H7 (cell line): ENCODE data around the gene PYGB. TPM values are rescaled to one million over a fixed set of nuclear protein-coding genes. Genes with fewer than 3 reads are reported as not detected.

Experiments
- DNase-seq: peaks from one replicate; pipeline ENCODE4 v3.0.0; 2012
- H3K27me3 ChIP-seq: 2 replicates; pipeline ENCODE4 v1.6.0; 2011; ENCODE audit warnings: mild to moderate bottlenecking, low read length; ENCODE audit not compliant: control insufficient read depth, insufficient read depth
- H3K36me3 ChIP-seq: replicated peaks from 2 replicates; pipeline ENCODE4 v1.5.1; 2011; ENCODE audit warnings: low read length; ENCODE audit not compliant: control insufficient read depth, insufficient read depth
- H3K4me3 ChIP-seq: 2 replicates; pipeline ENCODE4 v1.5.1; 2011; ENCODE audit warnings: low read depth, mild to moderate bottlenecking, control low read depth, low read length, moderate library complexity; ENCODE audit not compliant: insufficient read depth
- total RNA-seq: library from RNA; depleted of rRNA; stranded (reverse); fragments of >200 nt; shearing (Covaris generic); gene quantifications from 2 replicates; pipeline ENCODE4 v1.2.3, GENCODE V29; 2014

Gene PYGB
- total RNA-seq, 1 experiment from 2014 or later = 57.1 TPM

DNA sequence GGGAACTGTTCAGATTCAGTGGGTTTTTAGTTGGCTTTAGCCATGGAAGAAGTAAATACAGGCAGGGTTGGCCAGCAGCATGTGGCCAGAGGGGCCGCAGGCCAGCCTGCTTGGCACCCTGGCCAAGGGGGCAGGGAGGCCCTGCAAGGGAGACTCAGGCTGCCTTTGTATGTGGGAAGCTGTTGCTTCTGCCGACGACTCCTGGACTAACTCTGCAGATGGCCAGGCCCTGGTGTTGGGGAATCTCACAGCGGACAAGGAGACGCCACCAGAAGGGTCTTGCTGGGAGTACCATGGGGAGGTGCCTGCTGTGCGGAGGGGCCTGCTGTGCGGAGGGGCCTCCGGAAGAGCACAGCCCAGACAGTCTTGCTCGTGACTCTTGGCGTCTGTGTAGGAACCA lies 25.2 kb downstream of the PYGB start:
- Histone ChIP-seq H3K4me3 (no peak overlapping the region), H3K36me3 (peaks cover 20% of the 10 kb centered on the region), H3K27me3 (no peaks in the 10 kb centered on the region)
- DNase-seq = peak; percentile 32

- peak; percentile 23 for DNase-seq
- H3K27me3 ChIP-seq = no peaks in the 10 kb centered on the region
- no peak overlapping the region for H3K4me3 ChIP-seq
- peaks cover 20% of the 10 kb centered on the region for H3K36me3 ChIP-seq
These were observed 25.9 kb downstream of the PYGB start for GRCh38 chr20:25273541-25274358.

- H3K36me3 ChIP-seq = peaks cover 18% of the 10 kb centered on the region
- H3K27me3 ChIP-seq = no peaks in the 10 kb centered on the region
- peak; percentile 36 for DNase-seq
- H3K4me3 ChIP-seq = no peak overlapping the region
These were observed 26.6 kb downstream of the PYGB start for GRCh38 chr20:25274481-25274880.

DNA sequence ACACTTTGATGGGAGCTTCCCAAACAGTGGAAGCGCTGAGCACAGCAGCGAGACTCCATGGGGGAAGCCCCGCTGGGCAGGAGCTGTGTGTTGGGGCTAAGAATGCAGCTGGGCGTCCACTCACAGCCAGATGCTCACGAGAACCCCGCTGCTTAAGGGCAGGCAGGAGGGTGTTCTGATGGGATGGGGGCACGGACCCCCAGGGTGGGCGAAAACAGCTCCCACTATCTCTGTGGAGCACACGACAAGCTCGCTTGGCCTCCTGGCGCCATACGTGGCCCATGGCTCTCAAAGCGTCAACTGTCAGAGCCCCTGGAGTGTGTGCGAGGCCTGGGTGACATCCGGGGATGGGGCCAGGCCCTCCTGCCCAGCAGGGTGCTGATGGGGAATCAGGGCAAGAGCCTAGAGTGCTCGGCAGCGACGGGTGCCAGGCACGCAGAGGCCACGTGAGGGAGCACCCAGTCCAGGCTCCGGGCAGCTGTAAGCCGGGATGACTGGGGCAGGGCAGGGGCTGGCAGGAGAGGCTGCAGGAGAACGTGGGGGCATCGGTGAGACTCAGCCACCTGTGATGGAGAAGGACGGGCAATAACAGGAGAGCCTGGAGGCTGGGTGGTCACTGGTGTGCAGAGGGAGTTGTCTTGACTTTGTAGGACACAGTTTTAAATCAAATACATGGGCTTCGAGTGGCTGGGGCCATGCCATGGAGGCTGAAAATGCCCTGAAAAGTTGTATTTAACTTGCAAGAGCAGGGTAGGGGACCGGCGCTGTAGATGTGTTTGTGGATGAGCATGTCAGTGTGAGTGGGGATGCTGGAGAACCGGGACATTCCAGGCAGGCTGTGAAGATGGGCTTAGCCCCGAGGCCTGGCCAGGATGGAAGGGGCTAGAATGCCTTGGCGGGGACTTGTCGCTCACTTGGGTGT lies 27.3 kb downstream of the PYGB start:
- H3K36me3 ChIP-seq = peaks cover 19% of the 10 kb centered on the region
- H3K27me3 ChIP-seq = no peaks in the 10 kb centered on the region
- H3K4me3 ChIP-seq = no peak overlapping the region
- DNase-seq = peak; percentile 61

- H3K27me3 ChIP-seq = no peaks in the 10 kb centered on the region
- peak; percentile 45 for DNase-seq
- H3K36me3 ChIP-seq = peaks cover 19% of the 10 kb centered on the region
- no peak overlapping the region for H3K4me3 ChIP-seq
These were observed 28.1 kb downstream of the PYGB start for GRCh38 chr20:25275813-25276532.

GRCh38 chr20:25276533-25277050 lies 28.7 kb downstream of the PYGB start:
- H3K4me3 ChIP-seq = no peak overlapping the region
- H3K27me3 ChIP-seq = no peaks in the 10 kb centered on the region
- DNase-seq = peak; percentile 51
- peaks cover 14% of the 10 kb centered on the region for H3K36me3 ChIP-seq

GRCh38 chr20:25277051-25277801 lies 29.3 kb downstream of the PYGB start:
- DNase-seq = peak; percentile 43

GRCh38 chr20:25277941-25278521 lies 30.1 kb downstream of the PYGB start:
- DNase-seq = peak; percentile 33
- H3K36me3 ChIP-seq = peaks cover 11% of the 10 kb centered on the region
- no peak overlapping the region for H3K4me3 ChIP-seq
- H3K27me3 ChIP-seq = no peaks in the 10 kb centered on the region

More at GRCh38 chr20:25277051-25277801, 29.3 kb downstream of the PYGB start:
- no peak overlapping the region for H3K4me3 ChIP-seq
- no peaks in the 10 kb centered on the region for H3K27me3 ChIP-seq
- H3K36me3 ChIP-seq = peaks cover 12% of the 10 kb centered on the region

GRCh38 chr20:25278636-25279361 lies 30.9 kb downstream of the PYGB start:
- peak; percentile 40 for DNase-seq
- H3K4me3 ChIP-seq = no peak overlapping the region
- H3K36me3 ChIP-seq = peaks cover 10% of the 10 kb centered on the region
- H3K27me3 ChIP-seq = no peaks in the 10 kb centered on the region

DNA sequence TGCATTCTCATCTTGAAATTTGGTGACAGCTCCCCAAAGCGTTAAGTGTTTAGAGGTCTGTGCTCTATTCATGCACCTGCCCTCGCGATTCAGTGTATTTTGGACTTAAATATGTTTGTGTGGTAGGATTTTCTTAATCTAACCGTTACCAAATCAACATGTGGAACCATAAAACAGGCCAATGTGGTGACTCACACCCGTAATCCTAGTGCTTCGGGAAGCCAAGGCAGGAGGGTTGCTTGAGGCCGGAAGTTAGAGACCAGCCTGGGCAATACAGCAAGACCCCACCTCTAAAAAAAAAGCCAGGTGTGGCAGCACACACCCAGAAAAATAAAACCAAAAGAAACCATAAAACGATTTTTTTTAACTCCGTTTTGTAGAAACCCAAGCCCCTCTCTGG lies 31.5 kb downstream of the PYGB start:
- Histone ChIP-seq H3K4me3 (no peak overlapping the region), H3K36me3 (peaks cover 14% of the 10 kb centered on the region), H3K27me3 (no peaks in the 10 kb centered on the region)
- no peak for DNase-seq

- Histone ChIP-seq H3K27me3 (no peaks in the 10 kb centered on the region), H3K4me3 (no peak overlapping the region), H3K36me3 (peaks cover 14% of the 10 kb centered on the region)
- no peak for DNase-seq
These were observed 32.2 kb downstream of the PYGB start for GRCh38 chr20:25280051-25280573.

DNA sequence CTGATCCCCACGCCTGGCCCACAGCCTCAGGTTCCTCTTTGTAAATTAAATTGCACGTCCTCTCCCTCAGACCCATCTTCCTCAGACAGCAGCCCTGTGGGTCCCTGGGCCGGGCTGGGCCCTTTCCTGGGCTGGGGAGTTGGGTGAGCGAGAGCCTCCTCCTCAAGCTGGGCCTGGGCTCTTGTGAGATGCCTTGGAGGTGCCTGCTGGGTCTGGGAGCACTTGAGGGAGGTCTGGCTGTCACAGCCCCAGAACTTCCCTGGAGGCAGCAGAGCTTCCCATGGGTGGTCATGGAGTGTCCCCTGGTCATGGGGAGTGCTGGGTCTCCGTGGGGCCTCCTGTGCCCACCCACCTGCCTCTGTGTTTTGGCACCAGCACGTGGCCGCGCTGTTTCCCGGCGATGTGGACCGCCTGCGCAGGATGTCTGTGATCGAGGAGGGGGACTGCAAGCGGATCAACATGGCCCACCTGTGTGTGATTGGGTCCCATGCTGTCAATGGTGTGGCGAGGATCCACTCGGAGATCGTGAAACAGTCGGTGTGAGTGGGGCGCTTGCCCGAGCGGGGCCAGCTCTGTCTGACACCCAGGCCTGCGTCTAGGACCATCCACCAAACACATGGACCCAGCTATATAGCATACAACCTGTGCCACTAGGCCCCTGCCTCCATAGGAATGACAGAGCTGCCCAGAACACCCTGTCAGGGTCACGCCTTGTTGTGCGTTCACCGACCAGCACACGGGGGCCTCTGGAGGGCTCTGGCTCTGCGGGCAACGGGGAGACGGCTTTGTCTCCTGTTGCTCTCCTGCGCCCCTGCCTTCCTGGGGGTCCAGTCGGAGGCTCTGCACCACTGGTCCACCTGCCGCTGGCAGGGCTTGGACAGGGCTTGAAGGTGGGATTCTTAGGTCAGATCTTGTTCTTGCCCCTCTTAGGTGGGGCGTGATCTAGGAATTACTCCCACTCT lies 33.0 kb downstream of the PYGB start:
- H3K36me3 ChIP-seq = peaks cover 17% of the 10 kb centered on the region
- no peak for DNase-seq
- H3K4me3 ChIP-seq = no peak overlapping the region
- H3K27me3 ChIP-seq = no peaks in the 10 kb centered on the region
